Suppressor macrophage treated with lipopolysaccharide for 4 hours (primary cell): ENCODE data around the gene INSR.
A peak's percentile ranks its signal among the peaks of the same experiment; 100 is the strongest.
"Not testable (repeated sequence)": the region's sequence is repeated elsewhere in the genome, so short reads cannot be mapped to it uniquely, and the experiment has no call there.

ENCODE experiments used
- DNase-seq: peaks from one replicate; pipeline ENCODE4 v3.0.0-alpha.2; 2020

The INSR gene

DNA sequence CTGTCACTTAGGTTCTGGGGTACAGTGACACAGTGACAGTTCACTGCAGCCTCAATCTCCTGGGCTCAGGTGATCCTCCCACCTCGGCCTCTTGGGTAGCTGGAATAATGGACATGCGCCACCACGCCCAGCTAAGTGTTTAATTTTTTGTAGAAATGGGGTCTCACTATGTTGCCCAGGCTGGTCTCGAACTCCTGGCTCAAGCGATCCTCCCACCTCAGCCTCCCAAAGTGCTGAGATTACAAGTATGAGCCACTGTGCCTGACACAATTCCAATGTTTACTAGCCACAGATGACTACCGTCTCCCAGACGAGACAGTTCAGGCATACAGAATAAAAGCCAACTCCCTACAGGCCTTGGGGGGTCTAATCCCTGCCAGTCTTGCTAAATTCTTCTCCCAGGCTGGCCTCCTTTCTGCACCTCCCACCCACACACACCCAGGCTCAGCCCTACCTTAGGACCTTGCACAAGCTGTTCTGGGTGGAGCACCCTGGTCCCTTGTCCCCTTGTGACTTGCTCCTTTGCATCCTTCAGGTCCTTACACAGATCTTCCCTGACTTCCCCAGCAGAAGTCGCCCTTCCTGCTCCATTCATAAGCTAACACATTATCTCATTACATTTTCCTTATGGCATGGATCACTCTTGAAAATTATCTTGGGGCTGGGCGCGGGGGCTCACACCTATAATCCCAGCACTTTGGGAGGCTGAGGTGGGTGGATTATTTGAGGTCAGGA is 106.4 kb downstream of the INSR start:
- no peak for DNase-seq

DNA sequence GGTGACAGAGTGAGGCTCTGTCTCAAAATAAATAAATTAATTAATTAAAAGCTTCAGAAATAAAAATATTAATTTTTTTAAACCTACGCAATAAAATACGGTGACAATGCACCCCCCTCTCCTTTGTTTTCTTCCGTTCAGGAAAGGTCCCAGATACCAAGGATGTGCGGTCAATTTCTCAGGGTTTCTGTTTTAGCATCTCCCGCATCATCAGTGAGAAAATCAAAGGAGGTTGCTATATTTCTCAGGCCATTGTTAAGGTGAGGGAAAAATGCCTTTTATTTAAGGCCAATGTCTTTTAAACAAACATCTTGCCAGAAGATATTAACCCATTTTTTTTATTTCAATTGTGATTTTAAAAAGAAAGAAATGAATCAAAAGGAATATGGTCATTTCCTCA is 111.7 kb downstream of the INSR start:
- DNase-seq = no peak

DNA sequence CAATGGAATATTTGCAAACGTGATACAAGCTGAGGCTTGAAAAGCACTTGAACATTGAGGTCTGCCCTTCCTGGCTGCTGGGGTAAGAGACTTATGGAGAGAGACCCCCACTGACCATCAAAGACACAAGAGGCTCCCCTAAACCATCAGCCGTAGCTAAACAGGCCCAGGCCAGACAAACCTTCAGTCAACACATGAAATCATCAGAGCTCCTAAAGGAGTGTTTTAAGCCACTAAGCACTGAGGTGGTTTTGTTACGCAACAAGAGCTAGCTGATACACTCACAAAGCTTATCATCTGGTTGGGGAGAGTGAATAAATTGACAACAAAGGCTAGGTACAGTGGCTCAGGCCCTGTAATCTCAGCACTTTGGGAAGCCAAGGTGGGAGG is 114.3 kb downstream of the INSR start:
- no peak for DNase-seq

DNA sequence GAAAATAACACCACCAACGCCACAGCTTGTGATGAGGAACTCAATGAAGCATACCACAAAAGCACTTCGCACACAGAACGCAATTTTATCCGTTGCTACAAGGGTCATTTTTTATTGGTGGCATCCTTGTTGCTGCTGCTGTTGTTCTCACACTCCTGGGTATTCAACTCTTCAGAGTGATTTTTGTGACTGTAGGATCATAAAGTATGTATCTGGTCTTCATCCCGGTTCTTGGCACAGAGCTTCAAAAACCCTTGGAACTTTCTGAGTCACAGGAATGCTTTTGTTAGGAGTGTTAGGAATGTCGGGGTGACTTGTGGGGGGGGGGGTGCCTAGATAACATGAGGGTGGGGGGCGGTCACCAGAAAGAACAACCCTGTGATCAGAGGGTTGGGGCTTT is 116.3 kb downstream of the INSR start:
- no peak for DNase-seq

DNA sequence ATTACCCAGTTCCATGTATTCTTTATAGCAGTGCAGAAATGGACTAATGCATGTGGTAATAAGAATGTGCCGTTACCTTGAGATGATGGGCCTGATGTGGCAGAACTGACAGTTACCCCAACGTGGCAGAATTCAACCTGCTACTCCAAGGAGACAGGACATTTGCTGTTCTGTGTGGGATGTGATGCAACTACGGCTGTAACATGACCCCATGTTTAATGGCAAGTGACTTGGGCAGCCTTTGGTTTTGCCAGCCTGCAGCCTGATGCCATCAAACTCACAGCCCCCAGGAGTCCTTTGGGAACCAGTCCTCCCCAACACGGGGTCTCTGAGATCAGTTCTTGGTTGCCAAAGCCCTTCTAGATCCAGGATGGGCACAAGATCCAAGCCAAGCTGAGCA is 117.4 kb downstream of the INSR start:
- DNase-seq = no peak

GRCh38 chr19:7172794-7173193 is 121.4 kb downstream of the INSR start:
- DNase-seq = no peak

- DNase-seq = no peak
These were observed 123.2 kb downstream of the INSR start for GRCh38 chr19:7170983-7171382.

GRCh38 chr19:7168941-7169340 is 125.3 kb downstream of the INSR start:
- no peak for DNase-seq

DNA sequence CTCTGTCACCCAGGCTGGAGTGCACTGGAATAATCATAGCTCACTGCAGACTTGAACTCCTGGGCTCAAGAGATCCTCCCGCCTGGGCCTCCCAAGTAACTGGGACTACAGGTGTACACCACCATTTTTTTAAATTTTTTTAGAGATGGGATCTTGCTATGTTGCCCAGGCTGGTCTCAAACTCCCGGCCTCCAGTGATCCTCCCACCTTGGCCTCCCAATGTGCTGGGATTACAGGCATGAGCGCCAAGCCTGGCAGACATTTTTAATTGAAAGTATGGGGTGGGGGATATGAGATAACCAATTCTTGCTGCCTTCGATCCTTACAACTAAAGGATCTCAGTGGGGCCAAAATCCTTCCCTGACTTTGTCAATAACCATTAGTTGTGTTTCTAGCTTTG is 132.9 kb downstream of the INSR start:
- no peak for DNase-seq

DNA sequence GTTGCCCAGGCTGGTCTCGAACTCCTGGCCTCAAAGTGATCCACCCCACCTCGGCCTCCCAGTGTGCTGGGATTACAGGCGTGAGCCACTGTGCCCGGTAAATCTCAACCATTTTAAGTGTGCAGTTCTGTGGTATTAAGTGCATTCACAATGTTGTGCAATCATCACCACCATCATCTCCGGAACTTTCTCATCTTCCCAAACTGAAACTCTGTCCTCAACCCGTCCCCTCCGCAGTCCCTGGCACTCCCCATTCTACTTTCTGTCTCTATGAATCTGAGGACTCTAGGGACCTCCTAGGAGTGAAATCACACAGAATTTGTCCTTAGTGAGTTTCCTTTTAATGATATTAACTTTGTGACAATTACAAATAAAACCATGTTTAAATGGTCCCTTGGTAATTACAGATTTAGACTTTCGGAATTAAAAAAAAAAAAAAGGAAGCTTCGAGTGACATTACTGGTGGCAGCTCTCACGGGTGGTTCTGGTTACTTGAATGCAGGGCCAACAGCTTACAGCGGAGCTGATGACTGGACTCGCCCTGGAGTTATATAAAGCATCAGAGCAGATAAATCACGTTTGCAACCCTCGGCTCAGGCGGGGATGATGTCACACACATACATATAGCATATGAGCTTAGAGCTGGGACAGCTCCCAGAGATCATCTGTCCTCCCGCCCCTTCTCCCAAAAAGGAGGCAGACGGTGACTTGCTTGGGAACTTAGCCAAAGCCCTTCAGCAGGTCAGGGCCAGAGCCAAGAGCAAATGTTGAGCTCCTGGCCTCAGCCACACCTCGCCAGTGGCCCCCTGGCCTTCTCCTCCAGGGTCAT is 134.9 kb downstream of the INSR start:
- DNase-seq = peak; percentile 95

DNA sequence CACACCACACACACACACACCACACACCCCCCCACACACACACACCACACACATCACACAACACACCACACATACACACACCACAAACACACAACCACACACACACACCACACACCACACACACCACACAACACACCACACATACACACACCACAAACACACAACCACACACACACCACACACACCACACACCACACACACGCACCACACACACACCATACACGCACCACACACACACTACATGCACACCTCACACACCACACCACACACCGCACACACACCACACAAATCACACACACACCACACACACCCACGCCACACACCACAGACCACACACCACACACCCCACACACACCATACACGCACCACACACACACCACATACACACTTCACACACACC is 141.2 kb downstream of the INSR start:
- DNase-seq = no peak

DNA sequence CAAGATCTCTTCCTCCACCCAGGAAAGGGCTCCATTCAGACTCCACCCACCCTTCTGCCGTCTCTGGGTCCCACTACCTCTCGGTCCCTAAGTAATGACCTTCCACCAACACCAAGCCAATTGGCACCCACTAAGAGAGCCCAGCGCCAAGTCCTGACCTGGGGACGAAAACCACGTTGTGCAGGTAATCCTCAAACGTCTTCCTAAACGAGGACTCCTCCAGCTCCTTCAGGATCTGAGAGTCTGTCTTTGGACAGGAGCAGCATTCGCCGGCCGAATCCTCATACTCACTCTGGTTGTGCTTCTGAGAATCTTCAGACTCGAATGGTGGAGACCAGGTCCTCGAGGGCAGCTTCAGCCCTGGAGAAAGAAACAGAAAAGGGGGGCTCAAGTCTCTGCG is 141.6 kb downstream of the INSR start:
- DNase-seq = no peak

- no peak for DNase-seq
These were observed 144.1 kb downstream of the INSR start for GRCh38 chr19:7149956-7150705.

- DNase-seq = not testable (repeated sequence)
These were observed 147.0 kb downstream of the INSR start for GRCh38 chr19:7147119-7147675.

- peak; percentile 8 for DNase-seq
These were observed 148.1 kb downstream of the INSR start for GRCh38 chr19:7146086-7146485.

DNA sequence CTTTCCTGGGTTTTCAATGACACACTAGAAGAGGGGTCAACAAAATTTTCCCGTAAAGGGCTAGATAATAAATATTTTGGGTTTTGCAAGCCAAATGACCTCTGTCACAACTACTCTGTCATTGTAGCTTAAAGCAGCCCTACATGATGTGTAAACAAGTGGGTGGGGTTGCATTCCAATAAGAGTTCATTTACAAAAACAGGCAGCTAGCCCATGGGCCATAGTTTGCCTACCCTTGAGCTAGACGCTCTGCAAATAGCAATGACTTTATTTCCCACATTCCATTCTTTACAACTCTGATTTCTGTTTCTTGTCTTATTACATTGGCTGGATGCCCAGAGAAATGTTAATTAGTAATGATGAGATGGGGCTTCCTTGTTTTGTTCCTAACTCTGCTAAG is 148.7 kb downstream of the INSR start:
- no peak for DNase-seq

GRCh38 chr19:7142771-7143170 is 151.4 kb downstream of the INSR start:
- DNase-seq = no peak

DNA sequence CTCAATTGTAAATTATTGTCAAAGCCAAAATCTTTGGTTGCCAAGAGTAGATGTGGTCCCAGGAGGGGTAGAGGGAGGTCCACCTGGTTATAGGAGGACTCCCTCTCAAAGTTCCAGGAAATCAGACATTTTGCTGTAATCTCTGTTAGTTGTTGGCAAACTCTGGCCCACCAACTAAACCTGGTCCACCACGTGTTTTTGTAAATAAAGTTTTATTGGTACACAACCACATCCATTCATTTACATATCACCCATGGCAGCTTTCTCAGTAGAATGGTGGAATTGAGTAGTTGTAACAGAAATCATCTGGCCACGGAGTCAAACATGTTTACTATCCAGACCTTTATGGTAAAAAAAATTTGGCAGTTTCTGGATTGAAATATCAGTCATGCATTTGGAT is 154.1 kb downstream of the INSR start:
- DNase-seq = no peak

DNA sequence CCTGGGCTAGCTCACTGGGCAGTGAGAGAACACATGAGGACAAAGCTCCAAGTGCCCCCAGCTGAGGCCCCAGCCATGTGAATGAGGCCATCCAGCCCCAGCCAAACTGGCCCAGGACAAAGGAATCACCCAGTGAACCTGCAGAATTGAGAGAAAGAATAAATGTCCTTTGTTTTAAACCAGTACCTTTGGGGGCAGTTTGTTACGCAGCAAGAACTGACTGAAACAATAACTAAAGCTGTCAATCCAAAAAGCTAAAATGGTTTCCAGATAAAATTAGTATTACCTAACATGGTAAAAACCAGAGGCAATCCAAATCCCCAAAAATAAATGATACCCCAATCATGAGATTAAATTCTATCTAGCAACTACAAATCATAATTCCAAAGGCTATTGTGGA is 155.1 kb downstream of the INSR start:
- no peak for DNase-seq

GRCh38 chr19:7138402-7138801 is 155.8 kb downstream of the INSR start:
- DNase-seq = no peak

- no peak for DNase-seq
These were observed 157.1 kb downstream of the INSR start for GRCh38 chr19:7137120-7137519.

- DNase-seq = no peak
These were observed 162.2 kb downstream of the INSR start for GRCh38 chr19:7132054-7132453.

DNA sequence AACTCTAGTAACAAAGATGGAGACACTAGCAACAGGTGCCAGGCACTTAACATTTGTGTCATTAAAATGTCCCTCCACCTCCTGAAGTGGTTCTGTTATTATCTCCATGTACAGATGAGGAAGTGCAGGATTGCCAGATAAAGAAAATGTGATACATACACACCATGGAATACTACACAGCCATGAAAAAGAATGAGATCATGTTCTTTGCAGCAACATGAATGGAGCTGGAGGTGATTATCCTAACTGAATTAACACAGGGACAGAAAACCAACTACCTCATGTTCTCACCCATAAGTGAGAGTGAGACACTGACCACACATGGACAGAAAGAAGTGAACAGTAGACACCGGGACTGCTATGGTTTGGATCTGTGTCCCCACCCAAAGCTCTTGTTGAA is 164.2 kb downstream of the INSR start:
- DNase-seq = no peak

- DNase-seq = no peak
These were observed 168.1 kb downstream of the INSR start for GRCh38 chr19:7126132-7126531.
